NOMO-1 treated with dmso at 0.1 percent for 144 hours (cell line): ENCODE data around the gene TM2D3.
A peak's percentile ranks its signal among the peaks of the same experiment; 100 is the strongest.
"Not testable (repeated sequence)": the region's sequence is repeated elsewhere in the genome, so short reads cannot be mapped to it uniquely, and the experiment has no call there.

Experiments used
- DNase-seq: peaks from one replicate; lab custom pipeline; 2025; ENCODE audit not compliant: unreplicated experiment; lab: John Stamatoyannopoulos, UW

Gene TM2D3

GRCh38 chr15:101657968-101658784 lies 6.0 kb upstream of the TM2D3 start:
- no peak for DNase-seq

GRCh38 chr15:101657171-101657570 lies 5.0 kb upstream of the TM2D3 start:
- no peak for DNase-seq

GRCh38 chr15:101654624-101655337 lies 2.6 kb upstream of the TM2D3 start:
- not testable (repeated sequence) for DNase-seq

- no peak for DNase-seq
These were observed 2.0 kb upstream of the TM2D3 start for GRCh38 chr15:101654171-101654570.

DNA sequence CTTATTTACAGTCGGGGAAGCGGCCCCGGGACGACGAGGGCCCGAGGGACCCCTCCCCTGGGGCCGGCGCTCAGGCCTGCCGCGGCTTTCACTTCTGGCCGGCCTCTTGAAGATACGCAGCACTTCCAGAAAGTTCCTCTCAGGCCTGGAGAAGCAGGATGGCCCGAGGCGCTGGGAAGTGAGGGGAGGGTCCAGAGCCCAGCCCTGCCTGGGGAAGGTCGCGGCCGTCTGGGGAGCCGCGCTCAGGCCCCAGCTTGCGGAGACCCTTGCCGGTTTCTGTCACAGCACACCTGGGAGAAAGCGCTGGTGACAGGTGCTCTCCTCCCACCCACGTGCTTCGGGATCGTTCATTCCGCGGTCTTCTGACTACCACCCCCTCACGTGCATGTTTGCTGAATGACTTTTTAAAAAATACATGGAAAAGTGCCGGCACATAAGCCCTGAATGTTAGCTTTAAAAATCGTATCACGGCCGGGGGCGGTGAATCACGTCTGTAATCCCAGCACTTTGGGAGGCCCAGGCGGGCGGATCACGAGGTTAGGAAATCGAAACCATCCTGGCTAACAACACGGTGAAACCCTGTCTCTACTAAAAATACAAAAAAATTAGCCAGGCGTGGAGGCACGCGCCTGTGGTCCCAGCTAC lies 727 bp upstream of the TM2D3 start:
- DNase-seq, result no peak

DNA sequence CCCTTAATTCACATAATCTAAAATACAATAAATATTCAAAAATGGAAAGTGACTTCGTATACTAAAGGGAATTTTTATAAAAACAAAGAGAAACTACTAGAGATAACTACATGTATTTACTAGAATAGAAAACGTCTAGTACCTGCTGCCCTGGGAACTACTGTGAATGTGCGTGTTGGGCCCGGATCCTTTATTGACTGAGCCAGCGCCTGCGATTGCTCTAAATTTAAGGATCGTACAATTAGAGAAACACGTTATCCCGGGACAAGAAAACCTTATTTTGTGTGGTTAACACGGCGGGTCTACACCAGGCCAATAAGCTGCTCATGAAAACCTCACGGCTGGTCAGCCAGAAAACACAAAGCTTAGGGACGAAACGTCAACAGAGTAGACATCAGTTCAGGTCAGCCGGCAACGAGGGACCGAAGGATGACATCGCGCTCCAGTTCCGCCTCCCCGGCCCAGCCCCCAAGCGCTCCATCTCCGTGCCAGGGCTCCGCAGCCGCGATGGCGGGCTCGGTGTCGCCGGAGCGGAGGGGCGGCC lies 555 bp downstream of the TM2D3 start:
- peak; percentile 56 for DNase-seq

DNA sequence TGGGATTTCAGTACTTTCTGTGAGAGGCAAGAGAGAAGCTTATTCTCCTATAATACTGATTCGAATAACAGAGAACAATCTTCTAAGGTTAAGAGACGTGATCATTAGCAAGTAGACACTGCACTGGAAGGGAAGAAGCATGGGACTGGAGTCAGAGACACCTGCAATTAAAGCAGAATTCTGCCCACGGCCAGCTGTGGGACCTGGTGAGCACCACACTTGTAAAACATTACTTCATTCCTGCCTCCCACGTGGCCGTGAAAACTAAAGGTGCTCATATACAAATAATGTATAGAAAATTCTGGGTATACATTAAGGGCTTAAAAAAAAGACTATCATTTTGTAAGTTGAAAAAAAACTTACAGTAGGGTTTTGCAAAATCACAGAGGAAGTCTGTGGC lies 2.0 kb downstream of the TM2D3 start:
- DNase-seq, result no peak

GRCh38 chr15:101648356-101648755 lies 3.8 kb downstream of the TM2D3 start:
- DNase-seq, result no peak

DNA sequence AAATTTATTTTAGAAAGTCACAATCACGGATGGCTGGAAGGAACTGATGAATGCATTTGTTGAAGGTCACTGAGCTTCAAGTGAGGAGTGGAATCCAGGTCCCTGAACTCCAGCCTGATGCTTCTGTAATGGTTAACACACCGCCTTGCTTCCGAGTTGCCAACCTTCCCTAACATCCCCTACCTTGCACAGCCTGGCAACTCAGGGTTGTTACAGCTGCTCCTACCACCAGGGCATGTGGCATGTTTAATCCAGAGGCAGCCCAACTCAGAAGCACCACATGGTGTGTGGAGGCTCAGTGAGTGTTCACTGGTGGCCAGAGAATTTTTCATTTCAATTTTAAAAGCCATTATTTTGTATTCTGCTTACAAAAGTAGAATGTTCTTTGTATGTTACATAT lies 4.9 kb downstream of the TM2D3 start:
- no peak for DNase-seq

- no peak for DNase-seq
These were observed 5.5 kb downstream of the TM2D3 start for GRCh38 chr15:101646672-101647071.

- no peak for DNase-seq
These were observed 9.8 kb downstream of the TM2D3 start for GRCh38 chr15:101642361-101642760.

DNA sequence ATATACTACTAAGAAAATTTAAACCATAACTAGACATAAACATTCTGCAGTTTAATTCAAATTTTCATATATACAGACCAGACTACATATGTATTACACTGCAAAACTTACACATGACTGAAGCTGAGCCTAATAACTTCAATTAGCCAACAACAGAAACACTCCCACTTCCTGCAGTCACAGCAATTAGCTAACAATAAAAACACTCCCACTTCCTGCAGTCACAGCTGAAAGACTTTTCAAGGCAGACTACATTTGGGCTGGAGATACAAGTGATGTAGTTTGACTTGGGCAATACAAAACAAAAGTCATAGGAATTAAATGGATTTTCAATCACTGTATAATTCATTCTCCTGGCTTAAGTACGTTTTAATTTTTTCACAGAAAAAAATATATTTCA lies 10.3 kb downstream of the TM2D3 start:
- DNase-seq, result peak; percentile 94

- peak; percentile 63 for DNase-seq
These were observed 10.9 kb downstream of the TM2D3 start for GRCh38 chr15:101641129-101641764.

GRCh38 chr15:101639667-101640066 lies 12.5 kb downstream of the TM2D3 start:
- no peak for DNase-seq

GRCh38 chr15:101637919-101638318 lies 14.3 kb downstream of the TM2D3 start:
- DNase-seq, result no peak

DNA sequence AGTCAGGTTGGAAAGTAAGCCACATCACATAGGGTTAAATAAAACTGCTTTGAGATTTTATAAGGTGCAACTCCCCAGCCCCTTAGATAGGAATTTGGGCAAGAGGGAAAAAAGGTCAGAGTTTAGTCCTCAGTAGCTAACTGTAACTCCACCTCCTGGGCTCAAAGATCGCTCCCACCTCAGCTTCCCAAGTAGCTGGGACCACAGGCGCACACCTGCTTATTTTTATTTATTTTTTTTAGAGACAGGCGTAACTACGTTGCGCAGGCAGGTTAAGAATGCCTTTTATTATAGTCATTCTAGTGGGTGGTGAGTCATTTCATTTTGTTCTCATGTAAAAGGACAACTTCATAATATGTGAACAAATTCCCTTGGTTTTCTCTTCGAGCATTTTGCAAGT lies 14.7 kb downstream of the TM2D3 start:
- DNase-seq, result no peak

GRCh38 chr15:101637038-101637437 lies 15.1 kb downstream of the TM2D3 start:
- no peak for DNase-seq

- no peak for DNase-seq
These were observed 16.0 kb downstream of the TM2D3 start for GRCh38 chr15:101635944-101636727.

- no peak for DNase-seq
These were observed 18.8 kb downstream of the TM2D3 start for GRCh38 chr15:101633356-101633755.

- DNase-seq, result not testable (repeated sequence)
These were observed 25.5 kb downstream of the TM2D3 start for GRCh38 chr15:101626729-101627128.
